A549 (cell line): ENCODE results near the gene CRIP3.

ENCODE experiments used
- CEBPB ChIP-seq, 2 experiments: fragments of >200 bp in 1 of 2; sonication (Bioruptor Twin) in 1 of 2; formaldehyde crosslinking in 1 of 2; IDR thresholded peaks; 2 replicates each; pipeline ENCODE4 v1.6.1; 2012 to 2016
- CHD2 ChIP-seq: fragments of 150-350 bp; IDR thresholded peaks from 2 replicates; pipeline ENCODE4 v1.6.1; 2014; ENCODE audit warnings: low read length; ENCODE audit not compliant: partially characterized antibody
- CHD4 ChIP-seq: fragments of 200-600 bp; sonication (generic); IDR thresholded peaks from 2 replicates; pipeline ENCODE4 v1.6.1; 2016; ENCODE audit warnings: antibody characterized with exemption, mild to moderate bottlenecking, borderline replicate concordance
- HDAC2 ChIP-seq: fragments of 200-600 bp; sonication (generic); IDR thresholded peaks from 2 replicates; pipeline ENCODE4 v1.6.1; 2016
- JUN ChIP-seq, 2 experiments: fragments of >200 bp; sonication (Bioruptor Twin); formaldehyde crosslinking; IDR thresholded peaks; 2 replicates in 1 of 2; 3 replicates in 1 of 2; pipeline ENCODE4 v1.6.1; 2016 to 2017
- MYC ChIP-seq: IDR thresholded peaks from 2 replicates; pipeline ENCODE4 v1.6.1; 2012; ENCODE audit warnings: mild to moderate bottlenecking, inconsistent platforms, low read length, improper control_type of control experiment, borderline replicate concordance
- POLR2A ChIP-seq: IDR thresholded peaks from 2 replicates; pipeline ENCODE4 v1.6.1; 2012; ENCODE audit warnings: mild to moderate bottlenecking, low read length
- RFX5 ChIP-seq: fragments of 450-650 bp; IDR thresholded peaks from 2 replicates; pipeline ENCODE4 v1.7.1; 2014; ENCODE audit warnings: antibody characterized with exemption, mild to moderate bottlenecking, moderate library complexity
- TF ChIP-seq, protein P1 (sequence below): fragments of >200 bp; sonication (Bioruptor Twin); formaldehyde crosslinking; IDR thresholded peaks from 3 replicates; pipeline ENCODE4 v1.5.1; 2016
- TF ChIP-seq, protein P2 (sequence below): IDR thresholded peaks from 2 replicates; pipeline ENCODE4 v1.6.1; 2012; ENCODE audit warnings: low read depth, borderline replicate concordance
- TF ChIP-seq, protein P3 (sequence below): IDR thresholded peaks from 2 replicates; pipeline ENCODE4 v1.6.1; 2012

DNA sequence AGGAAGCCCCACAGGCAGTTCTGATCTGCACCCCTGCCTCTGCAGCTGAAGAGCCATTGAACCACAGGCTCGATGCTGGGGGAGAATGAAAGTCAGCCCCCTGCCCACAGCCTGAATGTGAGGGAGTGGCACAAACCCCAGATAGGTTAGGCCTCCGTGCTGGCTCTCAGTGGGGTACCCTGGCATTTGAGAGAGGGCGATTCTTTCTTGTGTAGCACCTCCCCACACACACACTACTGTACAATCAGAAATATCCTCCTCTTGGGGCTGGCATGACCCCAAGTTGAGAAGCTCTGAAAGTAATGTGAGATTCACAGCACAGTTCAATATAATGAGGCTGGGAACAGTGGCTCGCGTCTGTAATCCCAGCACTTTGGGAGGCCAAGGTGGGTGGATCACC lies 47.4 kb downstream of the CRIP3 start:
- no peak for TF ChIP-seq RFX5
- TF ChIP-seq, protein P1, sequence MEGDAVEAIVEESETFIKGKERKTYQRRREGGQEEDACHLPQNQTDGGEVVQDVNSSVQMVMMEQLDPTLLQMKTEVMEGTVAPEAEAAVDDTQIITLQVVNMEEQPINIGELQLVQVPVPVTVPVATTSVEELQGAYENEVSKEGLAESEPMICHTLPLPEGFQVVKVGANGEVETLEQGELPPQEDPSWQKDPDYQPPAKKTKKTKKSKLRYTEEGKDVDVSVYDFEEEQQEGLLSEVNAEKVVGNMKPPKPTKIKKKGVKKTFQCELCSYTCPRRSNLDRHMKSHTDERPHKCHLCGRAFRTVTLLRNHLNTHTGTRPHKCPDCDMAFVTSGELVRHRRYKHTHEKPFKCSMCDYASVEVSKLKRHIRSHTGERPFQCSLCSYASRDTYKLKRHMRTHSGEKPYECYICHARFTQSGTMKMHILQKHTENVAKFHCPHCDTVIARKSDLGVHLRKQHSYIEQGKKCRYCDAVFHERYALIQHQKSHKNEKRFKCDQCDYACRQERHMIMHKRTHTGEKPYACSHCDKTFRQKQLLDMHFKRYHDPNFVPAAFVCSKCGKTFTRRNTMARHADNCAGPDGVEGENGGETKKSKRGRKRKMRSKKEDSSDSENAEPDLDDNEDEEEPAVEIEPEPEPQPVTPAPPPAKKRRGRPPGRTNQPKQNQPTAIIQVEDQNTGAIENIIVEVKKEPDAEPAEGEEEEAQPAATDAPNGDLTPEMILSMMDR: no peak
- TF ChIP-seq CHD4: no peak
- TF ChIP-seq POLR2A: no peak
- no peak for TF ChIP-seq CHD2
- TF ChIP-seq JUN (IDR thresholded peaks at IDR 0.05): no peak
- no peak for TF ChIP-seq MYC
- no peak for TF ChIP-seq CEBPB (IDR thresholded peaks at IDR 0.05)
- TF ChIP-seq, protein P2, sequence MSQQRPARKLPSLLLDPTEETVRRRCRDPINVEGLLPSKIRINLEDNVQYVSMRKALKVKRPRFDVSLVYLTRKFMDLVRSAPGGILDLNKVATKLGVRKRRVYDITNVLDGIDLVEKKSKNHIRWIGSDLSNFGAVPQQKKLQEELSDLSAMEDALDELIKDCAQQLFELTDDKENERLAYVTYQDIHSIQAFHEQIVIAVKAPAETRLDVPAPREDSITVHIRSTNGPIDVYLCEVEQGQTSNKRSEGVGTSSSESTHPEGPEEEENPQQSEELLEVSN: no peak
- no peak for TF ChIP-seq HDAC2
- TF ChIP-seq, protein P3, sequence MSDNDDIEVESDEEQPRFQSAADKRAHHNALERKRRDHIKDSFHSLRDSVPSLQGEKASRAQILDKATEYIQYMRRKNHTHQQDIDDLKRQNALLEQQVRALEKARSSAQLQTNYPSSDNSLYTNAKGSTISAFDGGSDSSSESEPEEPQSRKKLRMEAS: no peak
